DOHH2 (cell line): Measurements from ENCODE around the gene PVRIG.
"Not testable (repeated sequence)": the region's sequence is repeated elsewhere in the genome, so short reads cannot be mapped to it uniquely, and the experiment has no call there.

ENCODE experiments used
- H3F3A ChIP-seq: fragments of 200-600 bp; sonication (generic), shearing (Covaris generic); 2 replicates; pipeline ENCODE4 v1.6.0; 2016; ENCODE audit warnings: antibody characterized with exemption, mild to moderate bottlenecking; ENCODE audit not compliant: control insufficient read depth, insufficient read depth
- H3K27ac ChIP-seq: fragments of 200-600 bp; sonication (generic); 2 replicates; pipeline ENCODE4 v1.5.1; 2014; ENCODE audit warnings: low read depth, mild to moderate bottlenecking, low read length, moderate library complexity
- H3K27me3 ChIP-seq: fragments of 200-600 bp; sonication (generic); 2 replicates; pipeline ENCODE4 v1.6.1; 2014; ENCODE audit warnings: mild to moderate bottlenecking, low read length, mixed read lengths; ENCODE audit not compliant: control insufficient read depth
- H3K36me3 ChIP-seq: fragments of 200-600 bp; sonication (generic); 2 replicates; pipeline ENCODE4 v1.6.1; 2014; ENCODE audit warnings: mild to moderate bottlenecking, low read length, moderate library complexity, mixed read lengths; ENCODE audit not compliant: control insufficient read depth
- H3K4me1 ChIP-seq: fragments of 200-600 bp; sonication (generic); 2 replicates; pipeline ENCODE4 v1.6.1; 2014; ENCODE audit warnings: mild to moderate bottlenecking, low read length, mixed read lengths; ENCODE audit not compliant: control insufficient read depth
- H3K4me2 ChIP-seq: fragments of 200-600 bp; sonication (generic); 2 replicates; pipeline ENCODE4 v1.6.0; 2014; ENCODE audit warnings: mild to moderate bottlenecking, low read length, moderate library complexity
- H3K4me3 ChIP-seq: fragments of 200-600 bp; sonication (generic); 2 replicates; pipeline ENCODE4 v1.5.1; 2014; ENCODE audit warnings: mild to moderate bottlenecking, low read length, mixed read lengths
- H3K79me2 ChIP-seq: fragments of 200-600 bp; sonication (generic); 2 replicates; pipeline ENCODE4 v1.6.1; 2014; ENCODE audit warnings: mild to moderate bottlenecking, low read length, mixed read lengths; ENCODE audit not compliant: control insufficient read depth
- H3K9me2 ChIP-seq: fragments of 200-600 bp; sonication (generic); replicated peaks from 2 replicates; pipeline ENCODE4 v1.6.1; 2014; ENCODE audit warnings: mild to moderate bottlenecking, low read length, mixed read lengths; ENCODE audit not compliant: control insufficient read depth
- H3K9me3 ChIP-seq: fragments of 200-600 bp; sonication (generic); 2 replicates; pipeline ENCODE4 v1.6.1; 2014; ENCODE audit warnings: antibody characterized with exemption, low read length, mixed read lengths; ENCODE audit not compliant: control insufficient read depth, insufficient read depth
- H4K20me1 ChIP-seq: fragments of 200-600 bp; sonication (generic); 2 replicates; pipeline ENCODE4 v1.6.0; 2014; ENCODE audit warnings: low read depth, mild to moderate bottlenecking, antibody characterized with exemption, low read length, moderate library complexity; ENCODE audit not compliant: control insufficient read depth, insufficient read depth
- EZH2phosphoT487 ChIP-seq: fragments of 200-600 bp; sonication (generic); IDR thresholded peaks from 2 replicates; pipeline ENCODE4 v1.6.1; 2017; ENCODE audit warnings: borderline replicate concordance, mild to moderate bottlenecking, antibody characterized with exemption, low read length, moderate library complexity, mixed read lengths
- TF ChIP-seq, protein P1 (sequence below): fragments of 200-600 bp; sonication (generic); IDR thresholded peaks from one replicate; pipeline ENCODE4 v1.5.1; 2014; ENCODE audit warnings: antibody characterized with exemption, mild to moderate bottlenecking, low read depth, low read length; ENCODE audit not compliant: poor library complexity, severe bottlenecking

Gene PVRIG

DNA sequence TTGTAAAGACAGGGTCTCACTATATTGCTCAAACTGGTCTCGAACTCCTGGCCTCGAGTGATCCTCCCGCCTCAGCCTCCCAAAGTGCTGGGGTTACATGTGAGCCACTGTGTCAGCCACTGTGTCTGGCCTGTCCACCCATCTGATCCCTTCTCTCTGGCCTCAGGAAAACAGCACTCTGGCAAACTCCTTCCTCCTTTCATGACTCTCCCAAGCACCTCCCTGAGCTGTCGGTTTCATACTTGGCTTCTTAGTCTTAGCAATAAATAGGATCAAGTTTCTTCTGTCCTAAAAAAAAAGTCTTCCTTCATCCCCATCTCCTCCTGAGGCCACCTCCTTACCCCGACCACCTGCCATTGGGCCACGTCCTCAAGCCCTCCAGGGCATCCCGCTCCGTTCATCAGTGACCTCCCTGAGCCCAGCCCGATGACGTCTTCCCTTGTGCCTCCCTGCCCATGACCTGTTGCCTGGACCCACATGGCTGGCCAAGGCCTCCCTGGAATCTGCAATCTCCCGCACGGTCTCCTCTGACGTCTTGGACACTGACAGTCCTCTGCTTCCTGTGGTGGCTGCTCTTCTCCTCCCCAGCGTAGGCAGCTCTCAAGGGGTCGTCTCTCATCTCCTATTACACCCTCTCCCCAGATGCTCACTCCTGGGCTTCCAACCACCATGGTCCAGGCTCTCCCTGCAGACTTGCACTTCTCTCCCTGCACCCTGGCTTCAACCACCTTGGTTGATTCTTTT lies 26.5 kb downstream of the PVRIG start:
- not testable (repeated sequence) for H3K9me3 ChIP-seq, H4K20me1 ChIP-seq, H3K27ac ChIP-seq, H3K36me3 ChIP-seq, H3K4me3 ChIP-seq, H3K27me3 ChIP-seq, H3K4me1 ChIP-seq, H3K79me2 ChIP-seq, H3F3A ChIP-seq, H3K9me2 ChIP-seq, H3K4me2 ChIP-seq

DNA sequence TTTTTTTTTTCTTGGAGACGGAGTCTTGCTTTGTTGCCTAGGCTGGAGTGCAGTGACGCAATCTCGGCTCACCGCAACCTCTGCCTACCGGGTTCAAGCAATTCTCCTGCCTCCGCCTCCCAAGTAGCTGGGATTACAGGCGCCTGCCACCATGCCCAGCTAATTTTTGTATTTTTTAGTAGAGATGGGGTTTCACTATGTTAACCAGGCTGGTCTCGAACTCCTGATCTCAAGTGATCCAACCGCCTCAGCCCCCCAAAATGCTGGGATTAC lies 27.1 kb downstream of the PVRIG start:
- H3K36me3 ChIP-seq, H3K27me3 ChIP-seq, H3K9me2 ChIP-seq, H3K4me1 ChIP-seq, H3K9me3 ChIP-seq, H3K4me2 ChIP-seq, H3K79me2 ChIP-seq, H3K4me3 ChIP-seq, H3K27ac ChIP-seq, H3F3A ChIP-seq, H4K20me1 ChIP-seq: not testable (repeated sequence)

DNA sequence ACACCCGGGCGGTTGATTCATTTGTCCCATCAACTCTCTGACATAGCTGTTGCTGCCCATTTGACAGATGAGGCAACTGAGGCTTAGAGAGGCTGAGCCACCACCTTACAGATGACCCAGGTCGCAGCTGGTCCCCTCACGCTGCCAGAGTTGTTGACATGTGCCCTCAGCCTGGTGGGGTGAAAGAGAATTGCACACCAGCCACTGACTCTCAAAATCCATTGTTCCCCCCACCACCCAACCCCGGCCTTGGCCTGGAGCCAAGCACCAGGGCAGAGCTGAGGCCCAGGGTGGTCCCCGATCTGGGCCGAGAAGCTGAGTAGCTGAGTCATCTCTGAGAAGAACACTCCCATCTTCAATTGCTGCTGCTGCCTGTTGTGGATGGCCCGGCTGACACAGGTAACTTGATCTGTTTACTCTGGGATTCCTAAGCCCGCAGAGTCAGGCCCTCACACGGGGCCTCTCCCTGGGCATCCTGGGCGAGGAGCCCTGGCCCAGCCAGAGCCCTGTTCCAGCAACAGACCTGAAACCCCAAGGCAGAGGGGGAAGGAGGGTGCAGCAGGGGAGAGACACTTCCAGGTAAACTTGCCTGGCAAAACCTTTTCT lies 27.5 kb downstream of the PVRIG start:
- peaks cover 5% of the 10 kb centered on the region; the same call in 1 of the 2 replicates for H3K4me1 ChIP-seq
- TF ChIP-seq EZH2phosphoT487: no peak
- TF ChIP-seq, protein P1, sequence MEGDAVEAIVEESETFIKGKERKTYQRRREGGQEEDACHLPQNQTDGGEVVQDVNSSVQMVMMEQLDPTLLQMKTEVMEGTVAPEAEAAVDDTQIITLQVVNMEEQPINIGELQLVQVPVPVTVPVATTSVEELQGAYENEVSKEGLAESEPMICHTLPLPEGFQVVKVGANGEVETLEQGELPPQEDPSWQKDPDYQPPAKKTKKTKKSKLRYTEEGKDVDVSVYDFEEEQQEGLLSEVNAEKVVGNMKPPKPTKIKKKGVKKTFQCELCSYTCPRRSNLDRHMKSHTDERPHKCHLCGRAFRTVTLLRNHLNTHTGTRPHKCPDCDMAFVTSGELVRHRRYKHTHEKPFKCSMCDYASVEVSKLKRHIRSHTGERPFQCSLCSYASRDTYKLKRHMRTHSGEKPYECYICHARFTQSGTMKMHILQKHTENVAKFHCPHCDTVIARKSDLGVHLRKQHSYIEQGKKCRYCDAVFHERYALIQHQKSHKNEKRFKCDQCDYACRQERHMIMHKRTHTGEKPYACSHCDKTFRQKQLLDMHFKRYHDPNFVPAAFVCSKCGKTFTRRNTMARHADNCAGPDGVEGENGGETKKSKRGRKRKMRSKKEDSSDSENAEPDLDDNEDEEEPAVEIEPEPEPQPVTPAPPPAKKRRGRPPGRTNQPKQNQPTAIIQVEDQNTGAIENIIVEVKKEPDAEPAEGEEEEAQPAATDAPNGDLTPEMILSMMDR: no peak

DNA sequence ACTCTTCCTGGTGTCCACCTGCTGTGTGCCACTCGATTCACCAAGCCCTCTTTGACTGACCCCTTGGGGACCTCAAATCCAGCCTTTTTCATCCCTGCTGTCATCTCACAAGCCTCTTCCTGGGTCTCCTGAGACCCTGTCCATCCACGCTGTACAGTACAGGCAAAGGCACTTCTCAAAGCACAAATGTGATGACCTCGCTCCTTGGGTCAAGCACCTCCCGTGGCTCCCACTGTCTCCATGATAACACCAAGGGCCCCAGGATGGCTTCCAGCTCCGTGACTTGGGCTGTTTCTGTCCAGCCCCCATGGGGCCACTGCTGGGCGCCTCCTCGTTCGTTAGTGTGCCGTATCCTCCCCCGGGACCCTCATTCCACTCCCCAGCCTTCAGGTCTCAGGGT lies 28.7 kb downstream of the PVRIG start:
- Histone ChIP-seq H3K4me3 (no peak overlapping the region), H3K36me3 (no peaks in the 10 kb centered on the region), H3K9me3 (no peaks in the 10 kb centered on the region), H4K20me1 (peaks cover 4% of the 10 kb centered on the region; the same call in 1 of the 2 replicates), H3K27me3 (peaks cover 4% of the 10 kb centered on the region; the same call in 1 of the 2 replicates), H3K27ac (no peak overlapping the region), H3K4me2 (no peak overlapping the region), H3F3A (no peaks in the 10 kb centered on the region), H3K9me2 (no peaks in the 10 kb centered on the region), H3K4me1 (peaks cover 2% of the 10 kb centered on the region; the same call in 1 of the 2 replicates), H3K79me2 (no peaks in the 10 kb centered on the region)
- TF ChIP-seq, protein P1: no peak
- TF ChIP-seq EZH2phosphoT487: no peak

More for the DNA sequence above, 27.5 kb downstream of the PVRIG start:
- Histone ChIP-seq H4K20me1 (peaks cover 4% of the 10 kb centered on the region; the same call in 1 of the 2 replicates), H3K27ac (no peak overlapping the region), H3K9me2 (no peaks in the 10 kb centered on the region), H3K4me2 (no peak overlapping the region), H3F3A (no peaks in the 10 kb centered on the region), H3K9me3 (no peaks in the 10 kb centered on the region), H3K4me3 (no peak overlapping the region), H3K27me3 (peaks cover 4% of the 10 kb centered on the region; the same call in 1 of the 2 replicates), H3K79me2 (no peaks in the 10 kb centered on the region), H3K36me3 (no peaks in the 10 kb centered on the region)
